A549 (cell line): ENCODE data around the gene SLIT1. TPM values are rescaled to one million over a fixed set of nuclear protein-coding genes. Genes with fewer than 3 reads are reported as not detected.
A peak's percentile ranks its signal among the peaks of the same experiment; 100 is the strongest.

Experiments
- ATAC-seq, 2 experiments: fragments of 200-7000 bp in 1 of 2; fragments of >200 bp in 1 of 2; cut with Nextera tagmentation in 1 of 2; cut with Tn5 transposase in 1 of 2; 3 replicates each; pipeline versions ENCODE4 v1.8.0 to v1.9.1; 2018 to 2020; ENCODE audit warnings: mild to moderate bottlenecking in 1 of 2, moderate library complexity in 1 of 2
- CTCF ChIA-PET: fragments of 300-600 bp; sonication (Branson Sonifier 250); formaldehyde crosslinking; extraction: SDS; loops from one replicate; lab custom pipeline; 2021; ENCODE audit warnings: antibody characterized with exemption, inconsistent platforms; lab: Yijun Ruan, JAX
- POLR2A ChIA-PET: fragments of 350-600 bp; formaldehyde crosslinking; extraction: SDS; loops from one replicate; lab custom pipeline; 2021; ENCODE audit warnings: antibody characterized with exemption, inconsistent platforms; lab: Yijun Ruan, JAX
- DNase-seq, 2 experiments: peaks; one replicate each; pipeline versions ENCODE4 v3.0.0 to v3.0.0-alpha.2; 2011 to 2016; ENCODE audit warnings: low read depth in 1 of 2, low spot score in 1 of 2
- FAIRE-seq: peaks from 2 replicates; lab custom pipeline; 2011; peaks lifted over from hg19 to GRCh38; lab: Jason Lieb, UNC
- H3K27ac ChIP-seq, 2 experiments: fragments of >200 bp; sonication (Bioruptor Twin); formaldehyde crosslinking; 3 replicates each; pipeline ENCODE4 v1.5.1; 2016 to 2017
- H3K4me1 ChIP-seq: fragments of >200 bp; sonication (Bioruptor Twin); formaldehyde crosslinking; 3 replicates; pipeline ENCODE4 v1.6.1; 2016
- H3K4me2 ChIP-seq: fragments of >200 bp; sonication (Bioruptor Twin); formaldehyde crosslinking; 3 replicates; pipeline ENCODE4 v1.6.1; 2016
- H3K4me3 ChIP-seq: fragments of >200 bp; sonication (Bioruptor Twin); formaldehyde crosslinking; 3 replicates; pipeline ENCODE4 v1.5.1; 2016
- H3K9me3 ChIP-seq: fragments of >200 bp; sonication (Bioruptor Twin); formaldehyde crosslinking; 3 replicates; pipeline ENCODE4 v1.6.1; 2016
- CHD4 ChIP-seq: fragments of 200-600 bp; sonication (generic); IDR thresholded peaks from 2 replicates; pipeline ENCODE4 v1.6.1; 2016; ENCODE audit warnings: antibody characterized with exemption, mild to moderate bottlenecking, borderline replicate concordance
- EHF ChIP-seq: fragments of 250-450 bp; sonication (Bioruptor Pico); IDR thresholded peaks from 2 replicates; pipeline ENCODE4 v1.5.0; 2020; ENCODE audit warnings: mild to moderate bottlenecking
- ESRRA ChIP-seq: fragments of 150-350 bp; IDR thresholded peaks from 2 replicates; pipeline ENCODE4 v1.6.1; 2014; ENCODE audit warnings: mild to moderate bottlenecking, low read length, borderline replicate concordance
- FOXS1 ChIP-seq: fragments of 250-450 bp; sonication (Bioruptor Pico); IDR thresholded peaks from 2 replicates; pipeline ENCODE4 v1.5.0; 2020; ENCODE audit warnings: mild to moderate bottlenecking, moderate library complexity
- HOXB13 ChIP-seq: fragments of 250-450 bp; sonication (Bioruptor Pico); IDR thresholded peaks from 2 replicates; pipeline ENCODE4 v1.5.0; 2020; ENCODE audit warnings: low read depth, mild to moderate bottlenecking, moderate library complexity
- JUN ChIP-seq, 2 experiments: fragments of >200 bp; sonication (Bioruptor Twin); formaldehyde crosslinking; IDR thresholded peaks; 2 replicates in 1 of 2; 3 replicates in 1 of 2; pipeline ENCODE4 v1.6.1; 2016 to 2017
- KDM1A ChIP-seq: fragments of 200-600 bp; sonication (generic); IDR thresholded peaks from 2 replicates; pipeline ENCODE4 v1.6.1; 2016; ENCODE audit warnings: low read depth, mild to moderate bottlenecking
- MAZ ChIP-seq: fragments of 150-350 bp; IDR thresholded peaks from 2 replicates; pipeline ENCODE4 v1.6.1; 2014; ENCODE audit warnings: antibody characterized with exemption, low read depth, low read length, borderline replicate concordance
- NFE2L2 ChIP-seq: fragments of 150-350 bp; conservative IDR thresholded peaks from 2 replicates; pipeline ENCODE4 v1.6.1; 2014; ENCODE audit warnings: low read length
- POLR2AphosphoS2 ChIP-seq: conservative IDR thresholded peaks from 2 replicates; pipeline ENCODE4 v1.6.1; 2012; ENCODE audit warnings: low read length, improper control_type of control experiment, inconsistent platforms
- RAD21 ChIP-seq, 2 experiments: fragments of >200 bp in 1 of 2; sonication (Bioruptor Twin) in 1 of 2; formaldehyde crosslinking in 1 of 2; IDR thresholded peaks in 1 of 2; conservative IDR thresholded peaks in 1 of 2; 2 replicates in 1 of 2; 3 replicates in 1 of 2; pipeline ENCODE4 v1.6.1; 2012 to 2018; ENCODE audit warnings: inconsistent platforms in 1 of 2
- RARB ChIP-seq: fragments of 250-450 bp; sonication (Bioruptor Pico); IDR thresholded peaks from 2 replicates; pipeline ENCODE4 v1.8.0; 2021; ENCODE audit warnings: mild to moderate bottlenecking, moderate library complexity
- RNF2 ChIP-seq: fragments of 200-600 bp; sonication (generic); IDR thresholded peaks from 2 replicates; pipeline ENCODE4 v1.6.1; 2016; ENCODE audit warnings: low read depth, mild to moderate bottlenecking, antibody characterized with exemption, moderate library complexity, borderline replicate concordance
- SREBF2 ChIP-seq: fragments of 450-650 bp; IDR thresholded peaks from 2 replicates; pipeline ENCODE4 v1.6.1; 2014; ENCODE audit warnings: mild to moderate bottlenecking, moderate library complexity
- TFCP2L1 ChIP-seq: fragments of 250-450 bp; sonication (Bioruptor Pico); IDR thresholded peaks from 2 replicates; pipeline ENCODE4 v1.5.0; 2021; ENCODE audit warnings: mild to moderate bottlenecking
- ZFP36 ChIP-seq: fragments of 450-650 bp; IDR thresholded peaks from 2 replicates; pipeline ENCODE4 v1.6.1; 2014; ENCODE audit warnings: borderline replicate concordance; ENCODE audit not compliant: partially characterized antibody
- ZNF302 ChIP-seq: fragments of 250-450 bp; sonication (Bioruptor Pico); IDR thresholded peaks from 2 replicates; pipeline ENCODE4 v1.9.0; 2021; ENCODE audit warnings: inconsistent platforms, mild to moderate bottlenecking, moderate library complexity
- WGBS: methylation state at CpG from one replicate; pipeline ENCODE4 v1.1.6; 2017; ENCODE audit errors: missing lambda C conversion rate; 5-methylcytosine and 5-hydroxymethylcytosine counted together
- polyA plus RNA-seq, 4 experiments: library from polyadenylated mRNA; depleted of rRNA in 3 of 4; stranded (reverse); fragments of >200 nt; fragmentation: RNase III in 1 of 4; extraction: RNeasy Plus Mini Kit Qiagen cat#74134 plus additional on column Dnase treatment in 1 of 4; gene quantifications; 2 replicates in 3 of 4; 3 replicates in 1 of 4; pipeline ENCODE4 v1.2.3, GENCODE V29; 2011 to 2017
- TF ChIP-seq, protein P1 (sequence below): IDR thresholded peaks from 2 replicates; pipeline ENCODE4 v1.6.1; 2012
- TF ChIP-seq, protein P2 (sequence below): fragments of 250-450 bp; sonication (Bioruptor Pico); IDR thresholded peaks from 2 replicates; pipeline ENCODE4 v1.5.0; 2021; ENCODE audit warnings: mild to moderate bottlenecking, moderate library complexity, borderline replicate concordance

SLIT1 gene
- polyA plus RNA-seq, 2 of the 4 experiments (the other 2 are of a cell fraction): 0.05 to 0.09 TPM

DNA sequence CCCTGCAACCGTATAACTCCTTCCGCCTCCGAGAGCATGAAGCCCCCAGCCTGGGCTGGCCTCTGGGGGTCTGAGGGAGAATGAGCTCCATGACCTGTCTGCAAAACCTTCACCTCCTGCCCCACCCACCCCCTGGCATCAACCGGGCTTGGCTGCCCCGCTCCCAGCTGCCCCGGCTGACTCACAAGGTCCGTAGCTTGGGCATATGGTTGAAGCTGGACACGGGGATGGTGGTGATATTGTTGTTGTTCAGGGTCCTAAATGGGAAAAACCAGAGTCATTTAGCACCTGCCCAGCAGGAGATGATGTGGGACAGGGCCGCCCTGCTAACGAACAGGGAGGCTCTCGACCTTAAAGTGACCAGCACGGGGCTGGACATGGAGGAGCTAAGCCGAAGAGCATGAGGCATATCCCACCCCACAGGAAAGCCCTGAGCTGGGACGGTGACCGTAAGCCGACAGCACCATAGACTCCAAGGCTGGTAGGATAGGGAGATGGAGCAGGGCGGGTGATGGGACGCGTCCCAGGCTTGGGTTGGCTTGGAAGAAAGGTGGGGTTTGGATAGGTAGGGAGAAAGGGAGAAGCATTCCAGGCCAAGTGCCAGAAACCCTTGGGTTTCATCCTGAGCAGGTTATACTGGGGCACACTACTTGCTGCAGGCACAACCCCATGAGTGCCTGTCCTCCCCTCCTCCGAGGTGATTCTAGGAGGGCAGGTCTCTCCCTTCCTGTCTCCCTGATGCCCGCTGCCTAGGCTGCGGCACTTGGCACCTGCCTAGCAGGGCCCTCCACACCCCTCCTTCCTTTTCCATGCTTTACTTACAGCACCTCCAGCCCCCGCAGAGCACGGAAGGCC, 121.5 kb downstream of the SLIT1 start:
- ATAC-seq (no peak), DNase-seq (no peak), FAIRE-seq (no peak)
- POLR2A ChIA-PET: no interaction called here
- peak overlapping the region in 1 of 2 experiments; percentile 19; a peak in 1 of 6 replicates for H3K27ac ChIP-seq
- peak overlapping the region; percentile 16; the same call in 2 of the 3 replicates for H3K4me2 ChIP-seq
- H3K9me3 ChIP-seq: no peaks in the 10 kb centered on the region; the same call in 2 of the 3 replicates
- 77% methylated on average over 22 of the region's 24 CpGs for WGBS
- CTCF ChIA-PET: interaction anchor here (1.9 to 25.5 kb wide), 4 partner anchors 9 to 141 kb away, joined by 7 to 779 read pairs (median 8); no protein-coding TSS in a partner anchor
- TF ChIP-seq CHD4 (no peak), POLR2AphosphoS2 (no peak), SREBF2 (no peak), ZNF302 (CRISPR knock-in tag) (no peak)
- TF ChIP-seq, protein P1, sequence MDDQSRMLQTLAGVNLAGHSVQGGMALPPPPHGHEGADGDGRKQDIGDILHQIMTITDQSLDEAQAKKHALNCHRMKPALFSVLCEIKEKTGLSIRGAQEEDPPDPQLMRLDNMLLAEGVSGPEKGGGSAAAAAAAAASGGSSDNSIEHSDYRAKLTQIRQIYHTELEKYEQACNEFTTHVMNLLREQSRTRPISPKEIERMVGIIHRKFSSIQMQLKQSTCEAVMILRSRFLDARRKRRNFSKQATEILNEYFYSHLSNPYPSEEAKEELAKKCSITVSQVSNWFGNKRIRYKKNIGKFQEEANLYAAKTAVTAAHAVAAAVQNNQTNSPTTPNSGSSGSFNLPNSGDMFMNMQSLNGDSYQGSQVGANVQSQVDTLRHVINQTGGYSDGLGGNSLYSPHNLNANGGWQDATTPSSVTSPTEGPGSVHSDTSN: no peak
- H3K4me3 ChIP-seq: no peak overlapping the region
- peaks cover 28% of the 10 kb centered on the region for H3K4me1 ChIP-seq

DNA sequence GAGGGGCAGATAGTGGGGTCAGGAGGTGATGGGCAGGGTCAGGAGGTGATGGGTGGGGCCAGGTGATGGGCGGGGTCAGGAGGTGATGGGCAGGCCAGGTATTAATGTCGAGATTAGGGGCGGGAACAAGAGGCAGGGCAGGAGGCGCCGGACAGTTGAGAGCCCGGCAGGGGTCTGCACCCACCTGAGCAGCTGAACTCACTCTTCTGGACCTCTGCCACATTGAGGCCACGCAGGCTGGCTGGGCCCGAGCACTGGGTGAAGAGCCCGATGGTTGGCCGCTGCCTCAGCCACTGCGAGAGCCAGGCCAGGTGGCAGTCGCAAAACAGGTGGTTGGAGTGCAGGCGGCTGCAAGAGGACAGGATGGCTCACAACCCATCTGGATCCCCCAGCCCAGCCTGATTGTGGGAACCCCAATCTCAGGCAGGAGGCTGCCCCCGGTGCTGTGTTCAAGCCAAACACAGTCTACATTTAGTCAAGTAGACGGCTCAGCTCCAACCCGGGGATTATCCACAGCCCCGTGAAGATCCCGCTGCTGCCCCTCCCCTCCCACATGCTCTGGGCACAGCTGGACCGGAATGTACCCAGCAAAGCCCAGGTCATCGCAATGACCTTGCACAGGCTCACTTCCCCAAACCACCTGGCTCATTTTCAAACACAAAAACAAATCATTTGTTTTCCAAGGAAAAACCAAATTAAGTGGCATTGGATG, 122.3 kb downstream of the SLIT1 start:
- peaks cover 26% of the 10 kb centered on the region for H3K4me1 ChIP-seq
- DNase-seq: no peak
- FAIRE-seq: no peak
- no peak overlapping the region for H3K27ac ChIP-seq
- CTCF ChIA-PET: interaction anchor here (1.9 to 25.5 kb wide), 4 partner anchors 9 to 141 kb away, joined by 7 to 779 read pairs (median 8); no protein-coding TSS in a partner anchor
- no peak for TF ChIP-seq NFE2L2
- TF ChIP-seq RAD21 (conservative IDR thresholded peaks at IDR 0.05 in 1 of 2, IDR thresholded peaks at IDR 0.05 in 1 of 2): no peak
- TF ChIP-seq POLR2AphosphoS2: no peak
- TF ChIP-seq TFCP2L1 (CRISPR knock-in tag): no peak
- TF ChIP-seq, protein P1: no peak
- TF ChIP-seq EHF: no peak
- no peak for TF ChIP-seq RARB
- no peak for TF ChIP-seq ZFP36
- TF ChIP-seq, protein P2, sequence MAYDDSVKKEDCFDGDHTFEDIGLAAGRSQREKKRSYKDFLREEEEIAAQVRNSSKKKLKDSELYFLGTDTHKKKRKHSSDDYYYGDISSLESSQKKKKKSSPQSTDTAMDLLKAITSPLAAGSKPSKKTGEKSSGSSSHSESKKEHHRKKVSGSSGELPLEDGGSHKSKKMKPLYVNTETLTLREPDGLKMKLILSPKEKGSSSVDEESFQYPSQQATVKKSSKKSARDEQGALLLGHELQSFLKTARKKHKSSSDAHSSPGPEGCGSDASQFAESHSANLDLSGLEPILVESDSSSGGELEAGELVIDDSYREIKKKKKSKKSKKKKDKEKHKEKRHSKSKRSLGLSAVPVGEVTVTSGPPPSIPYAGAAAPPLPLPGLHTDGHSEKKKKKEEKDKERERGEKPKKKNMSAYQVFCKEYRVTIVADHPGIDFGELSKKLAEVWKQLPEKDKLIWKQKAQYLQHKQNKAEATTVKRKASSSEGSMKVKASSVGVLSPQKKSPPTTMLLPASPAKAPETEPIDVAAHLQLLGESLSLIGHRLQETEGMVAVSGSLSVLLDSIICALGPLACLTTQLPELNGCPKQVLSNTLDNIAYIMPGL (CRISPR knock-in tag): no peak
- no peak for TF ChIP-seq MAZ
- TF ChIP-seq RNF2: no peak
- TF ChIP-seq HOXB13: no peak
- TF ChIP-seq FOXS1 (CRISPR knock-in tag): no peak
- TF ChIP-seq JUN (IDR thresholded peaks at IDR 0.05): no peak
- no peak for TF ChIP-seq SREBF2
- no peak for TF ChIP-seq ESRRA
- TF ChIP-seq KDM1A: no peak
- WGBS: 64% methylated on average over 20 of the region's 20 CpGs
- no peak overlapping the region for H3K4me2 ChIP-seq
- ATAC-seq: no peak
- no peaks in the 10 kb centered on the region for H3K9me3 ChIP-seq
- POLR2A ChIA-PET: no interaction called here
- H3K4me3 ChIP-seq: no peak overlapping the region
